Naive thymus-derived CD4-positive, alpha-beta T cell (primary cell): ENCODE measurements around the gene NRXN3. TPM values are rescaled to one million over a fixed set of nuclear protein-coding genes. Genes with fewer than 3 reads are reported as not detected.

Experiments
- ATAC-seq: fragments of 150-1000 bp; cut with Tn5 transposase; 2 replicates; pipeline ENCODE4 v1.10.0; 2021; ENCODE audit warnings: mild to moderate bottlenecking, moderate library complexity
- CTCF ChIA-PET: fragments of 350-600 bp; sonication (Branson Sonifier 250); formaldehyde crosslinking; loops from one replicate; lab custom pipeline; 2021; ENCODE audit warnings: antibody characterized with exemption; lab: Charles Lee
- POLR2A ChIA-PET: fragments of 350-600 bp; sonication (Branson Sonifier 250); formaldehyde crosslinking; loops from one replicate; lab custom pipeline; 2021; ENCODE audit warnings: antibody characterized with exemption, inconsistent platforms; lab: Charles Lee
- DNase-seq, 9 donors: peaks; one replicate each; pipeline versions ENCODE4 v3.0.0 to v3.0.0-alpha.2; 2020 to 2022; ENCODE audit warnings: mixed read lengths in 1 of 9
- H3K27ac ChIP-seq: one replicate; pipeline ENCODE4 v1.7.0; 2013; ENCODE audit warnings: mild to moderate bottlenecking, low read depth, low read length, moderate library complexity
- H3K27me3 ChIP-seq, 2 donors: one replicate each; pipeline ENCODE4 v1.7.0; 2013; ENCODE audit warnings: low read length in 2 of 2, mild to moderate bottlenecking in 2 of 2, moderate library complexity in 2 of 2; ENCODE audit not compliant: control insufficient read depth in 2 of 2, insufficient read depth in 2 of 2
- H3K36me3 ChIP-seq, 3 experiments: 1 replicate in 2 of 3; 2 replicates in 1 of 3; pipeline ENCODE4 v1.7.0; 2013; ENCODE audit warnings: low read length in 3 of 3, mild to moderate bottlenecking in 3 of 3, moderate library complexity in 1 of 3; ENCODE audit not compliant: insufficient read depth in 3 of 3, control insufficient read depth in 2 of 3
- H3K4me1 ChIP-seq, 2 donors: one replicate each; pipeline ENCODE4 v1.7.0; 2013; ENCODE audit warnings: low read length in 2 of 2, mild to moderate bottlenecking in 2 of 2, moderate library complexity in 1 of 2; ENCODE audit not compliant: control insufficient read depth in 2 of 2, insufficient read depth in 2 of 2
- H3K4me3 ChIP-seq: 2 replicates; pipeline ENCODE4 v1.7.0; 2013; ENCODE audit warnings: mild to moderate bottlenecking, low read length
- H3K9me3 ChIP-seq, 3 experiments: 1 replicate in 2 of 3; 2 replicates in 1 of 3; pipeline ENCODE4 v1.7.0; 2013; ENCODE audit warnings: low read length in 3 of 3; ENCODE audit not compliant: control insufficient read depth in 2 of 3
- H3K27ac Mint-ChIP-seq, 9 donors: one replicate each; pipeline ENCODE4 v1.8.0; 2020 to 2022; ENCODE audit warnings: mixed read lengths in 9 of 9, mild to moderate bottlenecking in 8 of 9, moderate library complexity in 5 of 9, inconsistent platforms in 2 of 9
- H3K27me3 Mint-ChIP-seq, 5 donors: one replicate each; pipeline ENCODE4 v1.8.0; 2021 to 2022; ENCODE audit warnings: mixed read lengths in 5 of 5, mild to moderate bottlenecking in 1 of 5
- H3K36me3 Mint-ChIP-seq, 5 donors: one replicate each; pipeline ENCODE4 v1.8.0; 2020 to 2022; ENCODE audit warnings: mixed read lengths in 5 of 5, mild to moderate bottlenecking in 3 of 5, inconsistent platforms in 1 of 5
- H3K4me1 Mint-ChIP-seq, 7 donors: one replicate each; pipeline ENCODE4 v1.8.0; 2020 to 2022; ENCODE audit warnings: mixed read lengths in 7 of 7, mild to moderate bottlenecking in 3 of 7, inconsistent platforms in 1 of 7
- H3K4me3 Mint-ChIP-seq, 10 donors: one replicate each; pipeline ENCODE4 v1.8.0; 2020 to 2022; ENCODE audit warnings: mild to moderate bottlenecking in 10 of 10, mixed read lengths in 10 of 10, moderate library complexity in 6 of 10, inconsistent platforms in 2 of 10
- H3K9me3 Mint-ChIP-seq, 11 donors: one replicate each; pipeline ENCODE4 v1.8.0; 2020 to 2022; ENCODE audit warnings: mixed read lengths in 11 of 11, mild to moderate bottlenecking in 4 of 11, inconsistent platforms in 1 of 11, moderate library complexity in 1 of 11
- intact Hi-C, 2 donors: fragments of 100-400 bp; cut with micrococcal nuclease; formaldehyde crosslinking; loops; one replicate each; pipeline ENCODE4 v1.15.1; 2023
- polyA plus RNA-seq, 2 donors: library from polyadenylated mRNA; unstranded; fragments of 300-500 nt; fragmentation: Illumina TruSeq; gene quantifications; one replicate each; pipeline ENCODE4 v1.2.3, GENCODE V29; 2021
- total RNA-seq, 6 experiments: library from RNA in 5 of 6; stranded (reverse) in 5 of 6; gene quantifications; 1 replicate in 5 of 6; 2 replicates in 1 of 6; pipeline ENCODE4 v1.2.3 and lab custom pipeline; 2021 to 2026

NRXN3 gene
- total and polyA plus RNA-seq, 7 experiments from 2014 or later, result not detected

DNA sequence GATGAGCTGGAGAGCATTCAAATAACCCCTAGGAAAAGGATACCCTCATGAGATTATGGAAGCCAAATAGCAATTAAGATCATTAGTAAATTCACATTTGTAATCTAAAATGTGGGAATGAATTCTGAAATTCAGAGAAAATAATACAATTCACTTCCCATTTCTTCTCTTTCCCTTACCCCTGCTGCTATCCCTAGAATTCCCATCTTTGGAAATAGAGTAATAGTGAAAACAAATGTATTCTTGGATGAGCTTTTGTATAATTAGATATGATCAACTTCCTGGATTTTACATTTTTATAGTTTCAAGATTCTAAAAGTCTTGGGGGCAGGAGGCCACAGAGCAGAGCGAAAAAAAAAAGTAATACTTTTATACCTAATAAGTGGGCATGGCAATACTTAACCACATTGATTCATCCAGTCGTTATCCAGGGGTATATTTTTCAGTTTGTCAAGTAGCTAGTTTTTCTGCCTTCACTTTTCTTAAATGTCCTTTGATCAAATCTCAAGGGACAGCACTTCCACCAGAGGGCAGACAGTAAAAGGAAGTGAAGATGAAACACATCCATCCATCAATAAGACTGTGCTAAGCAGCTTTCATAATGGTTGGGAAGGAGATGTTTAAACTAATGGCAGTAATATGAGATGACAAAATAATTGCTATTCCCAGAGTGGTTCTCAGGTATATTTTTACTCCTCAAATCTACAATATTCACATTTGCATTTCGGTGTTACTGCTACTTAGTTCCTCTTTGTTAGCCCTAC is 1639.9 kb downstream of the NRXN3 start:
- intact Hi-C loops, result no loop called here
- DNase-seq, result no peak
- Mint-ChIP-seq H3K27me3 (peaks cover 0 to 4% (median 0%) of the 10 kb centered on the region in 5 donors), H3K27ac (no peak overlapping the region), H3K36me3 (no peaks in the 10 kb centered on the region), H3K9me3 (peaks cover 0 to 18% (median under 1%) of the 10 kb centered on the region in 11 donors), H3K4me1 (no peaks in the 10 kb centered on the region), H3K4me3 (no peak overlapping the region)
- Histone ChIP-seq H3K4me1 (no peaks in the 10 kb centered on the region), H3K9me3 (no peaks in the 10 kb centered on the region), H3K4me3 (no peak overlapping the region), H3K36me3 (no peaks in the 10 kb centered on the region), H3K27ac (no peak overlapping the region), H3K27me3 (no peaks in the 10 kb centered on the region)
- ChIA-PET CTCF (no interaction called here), POLR2A (no interaction called here)
- no peak for ATAC-seq

DNA sequence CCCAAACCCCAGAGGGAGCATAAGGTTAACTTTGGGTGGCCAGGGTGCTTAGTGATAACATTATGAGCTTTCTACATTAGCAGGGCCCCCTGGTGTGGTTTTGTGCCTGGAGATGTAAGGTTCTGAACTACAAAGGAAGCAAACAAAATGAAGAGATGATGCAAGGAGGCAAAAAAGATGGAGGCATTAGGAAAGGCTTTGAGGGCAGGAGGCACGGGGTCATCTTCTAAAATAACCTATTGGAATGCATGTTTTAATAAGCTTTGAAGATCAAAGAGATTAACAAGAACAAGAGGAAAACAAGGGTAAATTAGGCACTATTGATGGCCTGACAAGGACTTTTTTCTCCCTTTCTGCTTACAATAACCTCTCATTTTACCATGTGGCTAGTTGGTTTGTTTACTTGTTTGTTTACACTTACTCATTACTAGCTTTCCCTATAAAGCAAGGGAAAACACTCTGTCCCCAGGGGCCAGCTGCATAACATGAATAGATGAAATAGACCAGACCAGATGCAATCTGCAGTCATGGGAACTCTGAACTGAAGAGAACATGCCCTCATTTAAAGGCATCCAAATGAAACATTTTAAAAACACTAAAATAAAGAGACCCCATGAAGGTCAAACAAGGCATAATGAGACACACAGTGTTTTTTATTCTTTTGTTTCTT is 1650.8 kb downstream of the NRXN3 start:
- H3K27me3 ChIP-seq, result no peaks in the 10 kb centered on the region
- Mint-ChIP-seq H3K27me3 (no peaks in the 10 kb centered on the region), H3K9me3 (peaks cover 0 to 5% (median 0%) of the 10 kb centered on the region in 11 donors), H3K4me1 (no peaks in the 10 kb centered on the region), H3K4me3 (no peak overlapping the region), H3K36me3 (no peaks in the 10 kb centered on the region), H3K27ac (no peak overlapping the region)
- no peaks in the 10 kb centered on the region for H3K36me3 ChIP-seq
- POLR2A ChIA-PET, result no interaction called here
- CTCF ChIA-PET, result no interaction called here
- no peaks in the 10 kb centered on the region for H3K4me1 ChIP-seq
- ATAC-seq, result no peak
- intact Hi-C loops, result no loop called here
- no peaks in the 10 kb centered on the region for H3K9me3 ChIP-seq
- DNase-seq, result no peak
- no peak overlapping the region for H3K27ac ChIP-seq
- no peak overlapping the region for H3K4me3 ChIP-seq

DNA sequence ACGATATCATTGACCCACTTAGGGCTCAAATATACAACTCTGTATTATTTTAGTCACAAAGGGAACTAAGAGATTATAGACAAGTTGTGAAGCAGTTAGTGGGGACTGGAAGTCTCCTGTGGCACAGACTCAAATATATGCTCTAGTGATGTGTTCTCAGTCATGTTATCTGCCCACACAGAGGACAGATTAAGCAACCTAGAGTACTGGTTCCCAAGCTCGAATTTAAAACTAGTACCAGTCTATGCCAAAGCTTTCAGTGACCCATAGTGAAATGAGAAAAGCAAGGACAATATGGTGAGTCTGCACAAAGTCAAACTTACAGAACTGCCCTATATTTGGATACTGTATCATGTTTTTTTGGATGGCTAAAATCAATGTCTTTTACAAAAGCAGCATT is 1651.9 kb downstream of the NRXN3 start:
- H3K4me1 Mint-ChIP-seq, result no peaks in the 10 kb centered on the region
- peaks cover 0 to 7% (median under 1%) of the 10 kb centered on the region in 11 donors for H3K9me3 Mint-ChIP-seq
- H3K27ac Mint-ChIP-seq, result no peak overlapping the region
- no peak for DNase-seq
- no peaks in the 10 kb centered on the region for H3K4me1 ChIP-seq
- no peak overlapping the region for H3K4me3 Mint-ChIP-seq
- H3K9me3 ChIP-seq, result no peaks in the 10 kb centered on the region
- H3K4me3 ChIP-seq, result no peak overlapping the region
- intact Hi-C loops, result no loop called here
- no peaks in the 10 kb centered on the region for H3K27me3 Mint-ChIP-seq
- H3K27ac ChIP-seq, result no peak overlapping the region
- H3K36me3 ChIP-seq, result no peaks in the 10 kb centered on the region
- peaks cover 0 to 2% (median 0%) of the 10 kb centered on the region in 5 donors for H3K36me3 Mint-ChIP-seq
- ATAC-seq, result no peak
- POLR2A ChIA-PET, result no interaction called here
- H3K27me3 ChIP-seq, result no peaks in the 10 kb centered on the region
- CTCF ChIA-PET, result no interaction called here

DNA sequence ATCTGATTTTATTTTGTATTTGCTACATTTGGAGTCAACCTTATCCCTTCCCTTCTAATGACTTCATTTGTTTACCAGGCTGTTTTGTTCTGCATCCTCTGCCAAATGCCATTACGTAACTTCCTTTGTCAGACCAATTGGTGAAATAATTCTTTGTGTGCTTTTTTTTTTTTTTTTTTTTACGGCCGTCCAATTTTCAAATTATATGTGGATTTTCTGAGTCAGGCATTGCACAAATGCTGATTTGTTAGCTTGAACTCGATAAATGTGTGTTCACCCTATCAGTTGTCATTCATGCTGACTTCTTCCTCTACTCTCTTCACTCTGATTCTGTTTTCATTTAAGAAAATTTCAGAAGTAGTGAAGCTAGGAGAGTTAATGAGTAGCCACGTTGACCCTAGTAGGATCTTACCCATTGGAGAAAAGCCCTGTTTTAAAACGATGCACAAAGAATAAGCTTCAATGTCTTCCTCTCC is 1654.9 kb downstream of the NRXN3 start:
- H3K27me3 ChIP-seq, result no peaks in the 10 kb centered on the region
- no peak overlapping the region for H3K4me3 ChIP-seq
- peaks cover 0 to 9% (median 1%) of the 10 kb centered on the region in 11 donors for H3K9me3 Mint-ChIP-seq
- intact Hi-C loops, result no loop called here
- H3K36me3 ChIP-seq, result no peaks in the 10 kb centered on the region
- H3K9me3 ChIP-seq, result no peaks in the 10 kb centered on the region
- no peaks in the 10 kb centered on the region for H3K4me1 ChIP-seq
- no peaks in the 10 kb centered on the region for H3K4me1 Mint-ChIP-seq
- DNase-seq (no peak), ATAC-seq (no peak)
- H3K27ac ChIP-seq, result no peak overlapping the region
- no peak overlapping the region for H3K4me3 Mint-ChIP-seq
- CTCF ChIA-PET, result no interaction called here
- H3K27ac Mint-ChIP-seq, result no peak overlapping the region
- POLR2A ChIA-PET, result no interaction called here
- no peaks in the 10 kb centered on the region for H3K27me3 Mint-ChIP-seq
- H3K36me3 Mint-ChIP-seq, result peaks cover 0 to 4% (median 0%) of the 10 kb centered on the region in 5 donors

DNA sequence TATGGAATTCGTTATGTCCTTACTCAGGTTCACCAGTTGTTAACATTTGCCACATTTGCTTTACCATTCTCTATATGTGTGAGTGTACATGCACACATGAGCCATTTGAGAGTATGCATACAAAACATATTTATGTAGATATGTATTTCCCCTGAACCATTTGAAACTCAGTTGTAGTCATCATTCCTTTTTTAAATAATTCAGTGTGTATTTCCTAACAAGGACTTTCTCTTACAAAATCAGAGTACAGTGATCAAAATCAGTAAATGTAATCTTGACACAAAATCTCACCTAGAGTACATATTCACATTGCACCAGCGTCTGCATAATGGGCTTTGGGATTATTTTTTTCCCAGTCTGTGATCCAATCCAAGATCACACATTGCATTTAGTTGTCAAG is 1656.2 kb downstream of the NRXN3 start:
- H3K27me3 Mint-ChIP-seq, result no peaks in the 10 kb centered on the region
- H3K4me3 Mint-ChIP-seq, result no peak overlapping the region
- Histone ChIP-seq H3K27ac (no peak overlapping the region), H3K36me3 (no peaks in the 10 kb centered on the region), H3K4me3 (no peak overlapping the region), H3K4me1 (no peaks in the 10 kb centered on the region), H3K9me3 (no peaks in the 10 kb centered on the region), H3K27me3 (no peaks in the 10 kb centered on the region)
- H3K9me3 Mint-ChIP-seq, result peaks cover 0 to 9% (median 1%) of the 10 kb centered on the region in 11 donors
- DNase-seq (no peak), ATAC-seq (no peak)
- H3K27ac Mint-ChIP-seq, result no peak overlapping the region
- H3K36me3 Mint-ChIP-seq, result peaks cover 0 to 4% (median 0%) of the 10 kb centered on the region in 5 donors
- CTCF ChIA-PET, result no interaction called here
- intact Hi-C loops, result no loop called here
- POLR2A ChIA-PET, result no interaction called here
- no peaks in the 10 kb centered on the region for H3K4me1 Mint-ChIP-seq

DNA sequence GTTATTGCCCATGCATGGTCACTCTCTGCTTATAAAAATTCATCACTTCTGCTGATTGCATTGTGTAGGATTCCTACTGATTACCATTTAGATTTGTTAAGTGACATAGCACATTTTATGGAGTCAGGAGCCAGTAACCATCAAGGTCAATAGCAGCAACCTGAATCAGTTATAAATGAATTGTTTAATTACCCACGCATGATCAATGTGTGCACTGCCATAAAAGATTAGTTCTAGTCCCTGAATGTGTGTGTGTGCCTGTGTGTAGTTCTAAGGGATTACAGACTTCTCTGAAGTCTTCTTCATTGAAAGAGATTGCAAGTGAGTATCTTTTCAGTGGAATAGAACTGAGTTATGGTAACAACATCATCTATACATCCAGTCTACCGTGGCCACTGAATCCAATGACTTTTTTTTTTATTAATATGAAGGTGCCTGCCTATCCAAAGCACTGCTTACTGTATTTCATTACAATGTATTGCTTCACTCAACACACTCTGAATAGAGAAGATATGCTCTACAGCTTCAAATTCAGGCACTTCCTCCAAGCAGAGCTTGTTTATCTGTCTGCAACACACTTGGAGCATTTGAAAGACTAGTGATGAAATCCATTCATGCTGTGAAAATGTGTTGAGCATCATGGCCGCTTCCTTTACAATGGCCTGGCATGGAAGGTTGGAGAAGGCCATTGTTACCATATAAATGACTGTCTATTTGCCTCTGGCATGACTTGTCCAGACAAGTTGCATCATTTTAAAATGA is 1659.4 kb downstream of the NRXN3 start:
- Mint-ChIP-seq H3K36me3 (peaks cover 0 to 4% (median 0%) of the 10 kb centered on the region in 5 donors), H3K27ac (no peak overlapping the region), H3K27me3 (no peaks in the 10 kb centered on the region), H3K4me1 (no peaks in the 10 kb centered on the region), H3K9me3 (peaks cover 0 to 9% (median 0%) of the 10 kb centered on the region in 11 donors), H3K4me3 (no peak overlapping the region)
- POLR2A ChIA-PET, result no interaction called here
- Histone ChIP-seq H3K27ac (no peak overlapping the region), H3K27me3 (no peaks in the 10 kb centered on the region), H3K4me1 (no peaks in the 10 kb centered on the region), H3K36me3 (no peaks in the 10 kb centered on the region), H3K9me3 (no peaks in the 10 kb centered on the region), H3K4me3 (no peak overlapping the region)
- CTCF ChIA-PET, result no interaction called here
- ATAC-seq (no peak), DNase-seq (no peak)
- intact Hi-C loops, result no loop called here
